ENCODE results near the gene SPATA33.
"Not testable (repeated sequence)": the region's sequence is repeated elsewhere in the genome, so short reads cannot be mapped to it uniquely, and the experiment has no call there.

SPATA33 gene

GRCh38 chr16:89629827-89630610 is 27.6 kb upstream of the SPATA33 start:
- no peak for DNase-seq

- DNase-seq, result no peak
These were observed 24.5 kb upstream of the SPATA33 start for GRCh38 chr16:89633064-89633631.

GRCh38 chr16:89634463-89635385 is 22.9 kb upstream of the SPATA33 start:
- DNase-seq, result not testable (repeated sequence)

GRCh38 chr16:89636663-89637062 is 21.0 kb upstream of the SPATA33 start:
- DNase-seq, result no peak

- DNase-seq, result no peak
These were observed 20.3 kb upstream of the SPATA33 start for GRCh38 chr16:89637379-89637778.

- DNase-seq, result no peak
These were observed 19.2 kb upstream of the SPATA33 start for GRCh38 chr16:89638455-89638854.

- DNase-seq, result no peak
These were observed 18.3 kb upstream of the SPATA33 start for GRCh38 chr16:89639385-89639784.

- DNase-seq, result no peak
These were observed 16.0 kb upstream of the SPATA33 start for GRCh38 chr16:89641458-89642119.

GRCh38 chr16:89642574-89642973 is 15.1 kb upstream of the SPATA33 start:
- no peak for DNase-seq

GRCh38 chr16:89643769-89644300 is 13.8 kb upstream of the SPATA33 start:
- no peak for DNase-seq

GRCh38 chr16:89645122-89645521 is 12.5 kb upstream of the SPATA33 start:
- no peak for DNase-seq

GRCh38 chr16:89646270-89646669 is 11.4 kb upstream of the SPATA33 start:
- no peak for DNase-seq

- no peak for DNase-seq
These were observed 10.7 kb upstream of the SPATA33 start for GRCh38 chr16:89646906-89647305.

GRCh38 chr16:89651584-89651983 is 6.1 kb upstream of the SPATA33 start:
- DNase-seq, result no peak

- DNase-seq, result no peak
These were observed 3.9 kb upstream of the SPATA33 start for GRCh38 chr16:89653656-89654295.

- no peak for DNase-seq
These were observed 2.5 kb upstream of the SPATA33 start for GRCh38 chr16:89655062-89655643.

GRCh38 chr16:89656435-89657121 is 1.1 kb upstream of the SPATA33 start:
- no peak for DNase-seq

GRCh38 chr16:89658221-89658879 is 714 bp downstream of the SPATA33 start:
- DNase-seq, result no peak

- DNase-seq, result no peak
These were observed 2.5 kb downstream of the SPATA33 start for GRCh38 chr16:89660146-89660545.

- no peak for DNase-seq
These were observed 3.6 kb downstream of the SPATA33 start for GRCh38 chr16:89661215-89661614.

GRCh38 chr16:89664238-89664637 is 6.6 kb downstream of the SPATA33 start:
- DNase-seq, result not testable (repeated sequence)
